ENCODE results near the gene FAM156B. TPM values are rescaled to one million over a fixed set of nuclear protein-coding genes. Genes with fewer than 3 reads are reported as not detected.
"Not testable (repeated sequence)": the region's sequence is repeated elsewhere in the genome, so short reads cannot be mapped to it uniquely, and the experiment has no call there.

FAM156B gene
- total RNA-seq, 2 experiments from 2014 or later = 10.3 to 12.2 TPM

DNA sequence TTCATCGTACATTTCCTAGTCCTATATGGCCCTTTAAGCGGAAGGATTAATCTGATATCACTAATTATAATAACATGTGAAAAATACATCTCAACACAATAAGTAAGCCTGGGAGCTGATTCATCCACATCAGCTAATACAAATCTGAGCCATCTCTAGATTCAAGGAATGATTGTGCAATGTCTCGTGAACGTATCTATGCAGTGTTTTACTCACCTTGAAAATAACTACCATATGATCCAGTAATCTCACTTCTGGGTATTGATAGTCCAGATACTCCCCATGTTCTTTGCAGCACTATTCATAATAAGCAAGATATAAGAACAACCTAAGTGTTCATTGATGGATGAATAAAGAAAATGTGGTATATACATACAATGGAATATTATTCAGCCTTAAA is 43.6 kb downstream of the FAM156B start:
- POLR2A ChIA-PET; CTCF ChIA-PET; H3K36me3 Mint-ChIP-seq (ENCODE audit: low read depth); H3K4me3 Mint-ChIP-seq; DNase-seq; H3K27ac Mint-ChIP-seq; H3K9me3 Mint-ChIP-seq; H3K4me1 Mint-ChIP-seq; H3K27me3 Mint-ChIP-seq: not testable (repeated sequence)

DNA sequence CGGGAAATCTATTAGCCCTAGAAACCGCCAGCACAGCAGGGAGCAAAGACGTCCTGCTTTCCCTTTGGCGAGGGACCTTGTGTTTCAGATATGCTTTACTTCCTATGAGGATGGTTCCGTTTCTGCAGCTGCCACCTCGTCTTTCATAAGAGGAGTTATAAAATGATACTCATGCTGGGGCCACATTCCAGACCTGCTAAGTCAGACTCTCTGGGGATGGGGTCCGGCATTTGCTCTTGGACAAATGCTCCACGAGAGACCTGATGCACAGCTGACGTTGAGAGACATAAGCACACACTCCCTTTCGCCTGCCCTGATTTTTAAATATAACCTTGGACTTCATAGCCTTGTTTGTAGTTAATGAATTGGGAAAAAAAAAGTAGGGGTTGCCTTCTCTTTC is 44.6 kb downstream of the FAM156B start:
- H3K27ac Mint-ChIP-seq; CTCF ChIA-PET; DNase-seq; POLR2A ChIA-PET; H3K4me1 Mint-ChIP-seq; H3K27me3 Mint-ChIP-seq; H3K4me3 Mint-ChIP-seq; H3K9me3 Mint-ChIP-seq; H3K36me3 Mint-ChIP-seq (ENCODE audit: low read depth): not testable (repeated sequence)

DNA sequence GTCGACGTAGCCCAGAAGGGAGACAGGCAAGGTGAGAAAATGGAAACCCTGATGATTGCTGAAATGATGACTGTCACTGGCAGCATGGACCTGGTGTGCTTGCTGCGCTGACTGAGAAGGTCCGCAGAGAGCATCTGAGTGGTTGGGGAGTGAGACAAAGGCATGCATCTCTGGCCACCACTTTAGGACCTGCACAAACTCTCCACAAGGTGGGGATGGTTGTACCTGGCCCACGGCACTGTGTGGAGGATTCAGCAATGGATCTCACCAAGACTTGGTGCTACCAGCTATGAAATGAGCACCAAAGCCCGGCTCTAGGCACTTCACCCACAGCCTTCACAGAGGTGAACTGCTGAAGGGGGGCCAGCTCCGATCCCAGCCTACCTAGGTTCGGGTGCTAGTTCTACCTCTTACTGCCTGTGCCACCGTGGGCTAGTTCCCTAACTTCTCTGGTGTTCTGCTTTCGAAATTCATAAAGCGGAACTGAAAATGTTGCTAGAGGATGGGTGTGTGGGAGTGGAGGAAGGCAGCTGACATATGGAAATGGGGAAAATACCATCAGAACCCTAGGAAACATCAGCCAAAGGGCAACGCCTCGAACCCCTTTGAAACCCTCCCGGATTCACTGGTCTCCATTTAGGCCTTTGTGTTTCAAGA is 48.8 kb downstream of the FAM156B start:
- H3K9me3 Mint-ChIP-seq; H3K4me1 Mint-ChIP-seq; H3K27me3 Mint-ChIP-seq; H3K4me3 Mint-ChIP-seq; POLR2A ChIA-PET; DNase-seq; H3K36me3 Mint-ChIP-seq (ENCODE audit: low read depth); H3K27ac Mint-ChIP-seq; CTCF ChIA-PET: not testable (repeated sequence)

DNA sequence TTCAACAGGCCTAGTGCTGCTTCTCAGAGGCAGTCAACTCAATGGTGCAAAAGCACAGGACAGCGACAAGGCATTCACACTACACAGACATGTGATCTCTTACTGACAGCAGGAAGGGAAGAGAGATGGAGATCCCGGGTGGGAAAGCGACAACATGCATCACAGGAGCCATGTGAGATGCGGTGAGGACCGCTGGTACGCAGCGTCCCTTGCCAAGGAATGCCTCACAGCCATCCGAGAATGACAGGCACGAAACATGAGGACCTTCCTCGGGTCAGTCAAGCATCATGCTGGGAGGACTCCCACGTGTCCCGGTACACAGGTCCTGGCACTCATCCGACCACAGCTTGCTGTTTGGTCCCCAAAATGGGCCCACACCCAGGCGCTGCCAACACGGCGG is 50.4 kb downstream of the FAM156B start:
- H3K9me3 Mint-ChIP-seq; H3K4me1 Mint-ChIP-seq; H3K27me3 Mint-ChIP-seq; POLR2A ChIA-PET; H3K27ac Mint-ChIP-seq; H3K36me3 Mint-ChIP-seq (ENCODE audit: low read depth); DNase-seq; CTCF ChIA-PET; H3K4me3 Mint-ChIP-seq: not testable (repeated sequence)

DNA sequence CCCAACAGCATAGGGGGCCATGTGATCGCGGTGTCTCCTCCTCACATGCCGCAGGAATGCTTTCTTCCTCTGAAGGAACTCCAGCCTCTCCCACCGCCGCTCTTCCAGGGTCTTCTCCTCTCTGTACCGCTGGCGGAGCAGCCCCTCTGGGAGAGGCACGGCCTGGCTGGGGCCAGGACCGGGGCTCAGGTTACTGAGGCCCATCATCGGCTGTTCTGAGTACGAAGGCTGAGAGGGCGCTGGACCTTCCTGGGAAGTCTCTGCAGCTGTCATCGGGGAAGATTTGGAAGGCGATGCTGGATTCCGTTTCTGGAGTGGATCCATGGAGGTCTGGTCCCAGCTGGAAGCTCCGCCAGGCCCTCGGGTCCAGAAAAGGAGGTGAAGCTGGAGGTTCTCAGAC is 51.1 kb downstream of the FAM156B start:
- CTCF ChIA-PET; H3K27me3 Mint-ChIP-seq; H3K4me3 Mint-ChIP-seq; DNase-seq; H3K4me1 Mint-ChIP-seq; H3K9me3 Mint-ChIP-seq; H3K27ac Mint-ChIP-seq; POLR2A ChIA-PET; H3K36me3 Mint-ChIP-seq (ENCODE audit: low read depth): not testable (repeated sequence)

DNA sequence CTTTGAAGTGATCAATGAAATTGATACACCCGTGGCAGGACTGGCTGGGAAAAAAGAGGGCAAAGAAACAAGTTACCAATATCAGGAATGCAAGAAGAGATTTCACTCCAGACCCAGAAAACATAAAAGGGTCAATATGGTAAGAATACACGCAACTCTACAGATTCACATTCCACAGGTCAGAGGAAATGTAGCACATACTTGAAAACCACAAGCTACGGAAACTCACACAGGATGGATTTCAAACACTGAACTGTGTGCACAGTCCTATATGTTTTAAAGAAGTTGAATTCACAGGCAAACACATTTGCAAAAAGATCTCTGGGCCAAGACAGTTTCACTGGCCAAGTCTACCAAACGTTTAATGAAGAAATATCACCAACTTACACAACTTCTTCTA is 52.2 kb downstream of the FAM156B start:
- H3K27ac Mint-ChIP-seq = not testable (repeated sequence)

DNA sequence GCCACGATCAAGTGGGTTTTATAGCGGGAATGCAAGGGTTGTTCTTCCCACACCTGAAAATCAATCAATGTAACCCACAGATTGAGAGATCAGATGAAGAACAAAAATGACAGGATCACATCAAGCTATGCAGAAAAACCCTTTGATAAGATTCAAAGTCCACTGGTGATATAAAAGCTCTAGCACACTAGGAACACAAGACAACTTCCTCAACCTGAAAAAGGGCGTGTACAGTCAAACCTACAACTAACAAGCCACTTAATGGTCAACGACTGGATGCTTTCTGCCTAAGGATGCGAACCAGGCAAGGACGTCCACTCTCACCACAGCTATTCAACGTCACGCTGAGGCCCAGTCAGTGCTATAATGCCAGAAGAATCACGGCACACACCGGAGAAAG is 52.8 kb downstream of the FAM156B start:
- H3K4me3 Mint-ChIP-seq; DNase-seq; CTCF ChIA-PET; H3K27ac Mint-ChIP-seq; H3K27me3 Mint-ChIP-seq; H3K9me3 Mint-ChIP-seq; POLR2A ChIA-PET; H3K36me3 Mint-ChIP-seq (ENCODE audit: low read depth); H3K4me1 Mint-ChIP-seq: not testable (repeated sequence)

More for the DNA sequence above, 52.2 kb downstream of the FAM156B start:
- H3K36me3 Mint-ChIP-seq (ENCODE audit: low read depth); POLR2A ChIA-PET; H3K4me3 Mint-ChIP-seq; H3K4me1 Mint-ChIP-seq; H3K9me3 Mint-ChIP-seq; DNase-seq; H3K27me3 Mint-ChIP-seq; CTCF ChIA-PET: not testable (repeated sequence)

Other genes starting within 250 kb of the FAM156B start
- not detected for gene SSX7, start 242.4 kb upstream of the FAM156B start, total RNA-seq
- gene SSX2, start 190.2 kb upstream of the FAM156B start, total RNA-seq = not detected
- gene SSX2B, start 146.1 kb upstream of the FAM156B start, total RNA-seq = not detected
- gene SPANXN5, start 99.9 kb upstream of the FAM156B start, total RNA-seq = not detected
- not detected for gene XAGE5, start 86.0 kb upstream of the FAM156B start, total RNA-seq
- not detected for gene XAGE3, start 29.2 kb upstream of the FAM156B start, total RNA-seq
- gene FAM156A, start 61.2 kb downstream of the FAM156B start, total RNA-seq = 10 to 100 TPM; 18.5 to 21.0 TPM
- gene GPR173, start 151.5 kb downstream of the FAM156B start, total RNA-seq = not detected
- gene TSPYL2, start 185.0 kb downstream of the FAM156B start, total RNA-seq = 10 to 100 TPM; 30.2 to 31.1 TPM
- gene KANTR, start 196.8 kb downstream of the FAM156B start, total RNA-seq = 1 to 10 TPM; 7.5 to 7.7 TPM

Data from activated CD4-positive, alpha-beta memory T cell treated with anti-CD3 and anti-CD28 coated beads, Interleukin-2, amount 10 ng/mL, durations not matched to agents 7 days and 5 days (primary cell).